Osteoblast (primary cell): ENCODE data around the gene OR2G6. TPM values are rescaled to one million over a fixed set of nuclear protein-coding genes. Genes with fewer than 3 reads are reported as not detected.
"Not testable (repeated sequence)": the region's sequence is repeated elsewhere in the genome, so short reads cannot be mapped to it uniquely, and the experiment has no call there.

Experiments
- DNase-seq: peaks from one replicate; pipeline ENCODE4 v3.0.0; 2011; ENCODE audit warnings: low spot score, mixed read lengths; ENCODE audit not compliant: insufficient read length; ENCODE audit errors: missing footprints
- H2AFZ ChIP-seq: 2 replicates; pipeline ENCODE4 v1.6.0; 2011; ENCODE audit warnings: mild to moderate bottlenecking, low read length
- H3K27ac ChIP-seq: 2 replicates; pipeline ENCODE4 v1.5.1; 2011; ENCODE audit warnings: mild to moderate bottlenecking, low read depth, low read length, moderate library complexity
- H3K27me3 ChIP-seq: 2 replicates; pipeline ENCODE4 v1.6.0; 2012; ENCODE audit warnings: mild to moderate bottlenecking, control low read depth, inconsistent platforms, low read length, moderate library complexity; ENCODE audit not compliant: insufficient read depth
- H3K36me3 ChIP-seq: 2 replicates; pipeline ENCODE4 v1.5.1; 2011; ENCODE audit warnings: mild to moderate bottlenecking, low read length, control low read depth, moderate library complexity; ENCODE audit not compliant: insufficient read depth
- H3K4me1 ChIP-seq: 2 replicates; pipeline ENCODE4 v1.5.1; 2011; ENCODE audit warnings: mild to moderate bottlenecking, low read length, control low read depth, moderate library complexity; ENCODE audit not compliant: insufficient read depth
- H3K4me2 ChIP-seq: 2 replicates; pipeline ENCODE4 v1.6.0; 2011; ENCODE audit warnings: mild to moderate bottlenecking, low read length; ENCODE audit not compliant: insufficient read depth
- H3K4me3 ChIP-seq: fragments of 200-600 bp; sonication (generic); 3 replicates; pipeline ENCODE4 v1.5.1; 2012; ENCODE audit warnings: mild to moderate bottlenecking, low read length, inconsistent platforms; ENCODE audit not compliant: insufficient read depth
- H3K79me2 ChIP-seq: 2 replicates; pipeline ENCODE4 v1.6.0; 2012; ENCODE audit warnings: mild to moderate bottlenecking, low read length, control low read depth, inconsistent platforms; ENCODE audit not compliant: insufficient read depth
- H3K9me3 ChIP-seq: 2 replicates; pipeline ENCODE4 v1.5.1; 2011; ENCODE audit warnings: low read depth, low read length, control low read depth
- H4K20me1 ChIP-seq: 2 replicates; pipeline ENCODE4 v1.6.0; 2012; ENCODE audit warnings: mild to moderate bottlenecking, low read length, control low read depth; ENCODE audit not compliant: insufficient read depth
- total RNA-seq: library from RNA; depleted of rRNA; stranded (reverse); fragments of >200 nt; gene quantifications from 2 replicates; pipeline ENCODE4 v1.2.3, GENCODE V29; 2012

Gene OR2G6
- total RNA-seq, 1 donor = not detected

GRCh38 chr1:248565530-248566373 lies 57.9 kb downstream of the OR2G6 start:
- H3K9me3 ChIP-seq, H3K4me3 ChIP-seq, DNase-seq, H4K20me1 ChIP-seq, H3K36me3 ChIP-seq, H3K27ac ChIP-seq, H2AFZ ChIP-seq, H3K4me1 ChIP-seq, H3K79me2 ChIP-seq, H3K27me3 ChIP-seq, H3K4me2 ChIP-seq: not testable (repeated sequence)

- H3K4me1 ChIP-seq, H4K20me1 ChIP-seq, H2AFZ ChIP-seq, H3K79me2 ChIP-seq, H3K27me3 ChIP-seq, H3K9me3 ChIP-seq, H3K4me3 ChIP-seq, H3K4me2 ChIP-seq, H3K27ac ChIP-seq, H3K36me3 ChIP-seq, DNase-seq: not testable (repeated sequence)
These were observed 61.2 kb downstream of the OR2G6 start for GRCh38 chr1:248569049-248569448.

- H3K79me2 ChIP-seq, DNase-seq, H3K4me1 ChIP-seq, H3K4me3 ChIP-seq, H2AFZ ChIP-seq, H3K27me3 ChIP-seq, H3K27ac ChIP-seq, H3K36me3 ChIP-seq, H3K9me3 ChIP-seq, H3K4me2 ChIP-seq, H4K20me1 ChIP-seq: not testable (repeated sequence)
These were observed 62.9 kb downstream of the OR2G6 start for GRCh38 chr1:248570811-248571210.

- not testable (repeated sequence) for H3K27me3 ChIP-seq, H3K79me2 ChIP-seq, DNase-seq, H3K4me3 ChIP-seq, H3K4me2 ChIP-seq, H3K4me1 ChIP-seq, H3K9me3 ChIP-seq, H3K36me3 ChIP-seq, H3K27ac ChIP-seq, H4K20me1 ChIP-seq, H2AFZ ChIP-seq
These were observed 64.2 kb downstream of the OR2G6 start for GRCh38 chr1:248572049-248572448.

- not testable (repeated sequence) for H3K27ac ChIP-seq, H3K4me2 ChIP-seq, H3K79me2 ChIP-seq, H3K4me3 ChIP-seq, H2AFZ ChIP-seq, H3K27me3 ChIP-seq, H3K4me1 ChIP-seq, H3K36me3 ChIP-seq, H3K9me3 ChIP-seq, H4K20me1 ChIP-seq, DNase-seq
These were observed 66.0 kb downstream of the OR2G6 start for GRCh38 chr1:248573856-248574255.

GRCh38 chr1:248574657-248575056 lies 66.8 kb downstream of the OR2G6 start, which contains the start of gene OR2T34:
TSS of gene OR2T34 (minus strand) at chr1:248574757. CDS start at chr1:248574757, 0 bp downstream.
- not testable (repeated sequence) for H3K79me2 ChIP-seq, H3K36me3 ChIP-seq, H3K9me3 ChIP-seq, H3K27ac ChIP-seq, H2AFZ ChIP-seq, H3K4me1 ChIP-seq, H4K20me1 ChIP-seq, H3K4me2 ChIP-seq, H3K4me3 ChIP-seq, DNase-seq, H3K27me3 ChIP-seq
